Astrocyte (in vitro differentiated cells and primary cell): ENCODE measurements around the gene THBS4.

Experiments
- EZH2 ChIP-seq: IDR thresholded peaks from 2 replicates; pipeline ENCODE4 v1.6.1; 2012; ENCODE audit warnings: mild to moderate bottlenecking, low read length, inconsistent platforms; ENCODE audit not compliant: insufficient read depth
- TF ChIP-seq, protein P1 (sequence below): IDR thresholded peaks from 2 replicates; pipeline ENCODE4 v1.5.1; 2011; ENCODE audit warnings: low read depth, mild to moderate bottlenecking, inconsistent platforms, low read length, moderate library complexity; ENCODE audit not compliant: insufficient read depth

DNA sequence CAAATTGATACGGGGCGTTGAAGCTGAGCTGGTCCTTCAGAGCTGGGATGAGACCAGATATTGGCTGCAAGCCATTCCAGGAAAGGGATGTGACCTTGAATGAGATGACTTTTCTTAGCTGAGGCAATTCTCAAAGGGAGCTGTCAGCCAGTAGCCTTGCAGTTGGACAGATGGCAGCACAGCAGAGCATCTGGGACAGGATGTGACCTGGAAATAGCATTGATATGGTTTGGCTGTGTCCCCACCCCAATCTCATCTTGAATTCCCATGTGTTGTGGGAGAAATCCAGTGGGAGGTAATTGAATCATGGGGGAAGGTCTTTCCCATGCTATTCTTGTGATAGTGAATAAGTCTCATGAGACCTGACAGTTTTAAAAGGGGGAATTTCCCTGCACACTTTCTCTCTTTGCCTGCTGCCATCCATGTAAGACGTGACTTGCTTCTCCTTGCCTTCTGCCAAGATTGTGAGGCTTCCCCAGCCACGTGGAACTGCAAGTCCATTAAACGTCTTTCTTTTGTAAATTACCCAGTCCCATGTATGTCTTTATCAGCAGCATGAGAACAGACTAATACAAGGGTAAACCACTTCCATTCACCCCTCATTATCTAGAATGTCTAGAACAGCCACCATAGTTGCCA is 24.3 kb upstream of the THBS4 start:
- TF ChIP-seq, protein P1, sequence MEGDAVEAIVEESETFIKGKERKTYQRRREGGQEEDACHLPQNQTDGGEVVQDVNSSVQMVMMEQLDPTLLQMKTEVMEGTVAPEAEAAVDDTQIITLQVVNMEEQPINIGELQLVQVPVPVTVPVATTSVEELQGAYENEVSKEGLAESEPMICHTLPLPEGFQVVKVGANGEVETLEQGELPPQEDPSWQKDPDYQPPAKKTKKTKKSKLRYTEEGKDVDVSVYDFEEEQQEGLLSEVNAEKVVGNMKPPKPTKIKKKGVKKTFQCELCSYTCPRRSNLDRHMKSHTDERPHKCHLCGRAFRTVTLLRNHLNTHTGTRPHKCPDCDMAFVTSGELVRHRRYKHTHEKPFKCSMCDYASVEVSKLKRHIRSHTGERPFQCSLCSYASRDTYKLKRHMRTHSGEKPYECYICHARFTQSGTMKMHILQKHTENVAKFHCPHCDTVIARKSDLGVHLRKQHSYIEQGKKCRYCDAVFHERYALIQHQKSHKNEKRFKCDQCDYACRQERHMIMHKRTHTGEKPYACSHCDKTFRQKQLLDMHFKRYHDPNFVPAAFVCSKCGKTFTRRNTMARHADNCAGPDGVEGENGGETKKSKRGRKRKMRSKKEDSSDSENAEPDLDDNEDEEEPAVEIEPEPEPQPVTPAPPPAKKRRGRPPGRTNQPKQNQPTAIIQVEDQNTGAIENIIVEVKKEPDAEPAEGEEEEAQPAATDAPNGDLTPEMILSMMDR = no peak
- TF ChIP-seq EZH2 = no peak
